ENCODE measurements around the gene HIRA. TPM values are rescaled to one million over a fixed set of nuclear protein-coding genes. Genes with fewer than 3 reads are reported as not detected.

The HIRA gene
- polyA plus RNA-seq, 1 experiment = 17.1 TPM

- no peaks in the 10 kb centered on the region for H3K9me3 ChIP-seq (ENCODE audit: control insufficient read depth, insufficient read depth, low read length)
- TF ChIP-seq CTCF (IDR thresholded peaks at IDR 0.05; ENCODE audit: low read depth, low read length) = no peak
- no peak overlapping the region for H3K4me3 ChIP-seq (ENCODE audit: low read depth, low read length)
- ChIA-PET POLR2A (interaction anchor here (0.6 to 1.3 kb wide), 2 partner anchors 94 to 107 kb away, joined by 4 to 6 read pairs; partner anchors contain the start of gene SLC25A1), CTCF (interaction anchor here (0.6 to 3.6 kb wide), 4 partner anchors 10 to 344 kb away, joined by 3 to 12 read pairs (median 4); no protein-coding TSS in a partner anchor)
- DNase-seq (ENCODE audit: low read depth, low spot score) = no peak
- no peaks in the 10 kb centered on the region for H3K27me3 ChIP-seq (ENCODE audit: control insufficient read depth, insufficient read depth, low read length)
- peak overlapping the region; percentile 43 for H3K27ac ChIP-seq (ENCODE audit: low read depth, low read length)
Observed at GRCh38 chr22:19285831-19286230, 145.7 kb downstream of the HIRA start.

Small RNAs within 50 kb of the gene (small RNA-seq; reads per million reads assigned to genes)
- gene RN7SL168P (ENCODE audit: insufficient read length, low read depth) = not detected

Other genes starting within 250 kb of the HIRA start
- gene CLTCL1, start 140.0 kb downstream of the HIRA start, polyA plus RNA-seq (2011; rRNA removed) = 6.6 and 8.0 TPM in 2 replicates
- 42.3 and 49.5 TPM in 2 replicates for gene MRPL40, start 812 bp upstream of the HIRA start, polyA plus RNA-seq (2011; rRNA removed)
- gene C22orf39, start 16.0 kb upstream of the HIRA start, polyA plus RNA-seq (2011; rRNA removed) = 17.1 and 18.8 TPM in 2 replicates
- gene UFD1, start 47.5 kb upstream of the HIRA start, polyA plus RNA-seq (2011; rRNA removed) = 87.3 and 104 TPM in 2 replicates
- gene CDC45, start 48.2 kb upstream of the HIRA start, polyA plus RNA-seq (2011; rRNA removed) = 8.3 and 9.3 TPM in 2 replicates
- 0.05 TPM in 1 of 2 replicates, not detected in the other for gene CLDN5, start 92.7 kb upstream of the HIRA start, polyA plus RNA-seq (2011; rRNA removed)